Measurements from ENCODE around the gene CTBS.

DNA sequence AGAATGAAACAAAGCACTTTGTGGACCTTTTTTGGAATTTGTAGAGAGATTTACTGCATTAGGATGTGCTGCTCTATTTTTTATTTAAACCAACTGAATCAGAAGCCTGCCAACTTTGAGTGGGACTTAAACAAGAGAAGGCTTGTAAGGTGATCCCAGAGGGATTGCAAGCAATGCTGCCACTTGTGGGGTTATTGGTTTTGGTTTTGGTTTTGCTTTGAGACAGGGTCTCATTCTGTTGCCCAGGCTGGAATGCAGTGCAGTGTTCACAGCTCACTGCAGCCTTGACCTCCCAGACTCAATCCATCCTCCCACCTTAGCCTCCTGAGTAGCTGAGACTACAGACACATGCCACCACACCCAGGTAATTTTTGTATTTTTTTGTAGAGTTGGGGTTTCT, 35.6 kb downstream of the CTBS start:
- TF ChIP-seq SIN3A (IDR thresholded peaks at IDR 0.05; ENCODE audit: borderline replicate concordance, insufficient read depth, low read length) (no peak), POLR2AphosphoS5 (IDR thresholded peaks at IDR 0.05; ENCODE audit: low read depth, low read length) (no peak)
- TF ChIP-seq, protein P1, sequence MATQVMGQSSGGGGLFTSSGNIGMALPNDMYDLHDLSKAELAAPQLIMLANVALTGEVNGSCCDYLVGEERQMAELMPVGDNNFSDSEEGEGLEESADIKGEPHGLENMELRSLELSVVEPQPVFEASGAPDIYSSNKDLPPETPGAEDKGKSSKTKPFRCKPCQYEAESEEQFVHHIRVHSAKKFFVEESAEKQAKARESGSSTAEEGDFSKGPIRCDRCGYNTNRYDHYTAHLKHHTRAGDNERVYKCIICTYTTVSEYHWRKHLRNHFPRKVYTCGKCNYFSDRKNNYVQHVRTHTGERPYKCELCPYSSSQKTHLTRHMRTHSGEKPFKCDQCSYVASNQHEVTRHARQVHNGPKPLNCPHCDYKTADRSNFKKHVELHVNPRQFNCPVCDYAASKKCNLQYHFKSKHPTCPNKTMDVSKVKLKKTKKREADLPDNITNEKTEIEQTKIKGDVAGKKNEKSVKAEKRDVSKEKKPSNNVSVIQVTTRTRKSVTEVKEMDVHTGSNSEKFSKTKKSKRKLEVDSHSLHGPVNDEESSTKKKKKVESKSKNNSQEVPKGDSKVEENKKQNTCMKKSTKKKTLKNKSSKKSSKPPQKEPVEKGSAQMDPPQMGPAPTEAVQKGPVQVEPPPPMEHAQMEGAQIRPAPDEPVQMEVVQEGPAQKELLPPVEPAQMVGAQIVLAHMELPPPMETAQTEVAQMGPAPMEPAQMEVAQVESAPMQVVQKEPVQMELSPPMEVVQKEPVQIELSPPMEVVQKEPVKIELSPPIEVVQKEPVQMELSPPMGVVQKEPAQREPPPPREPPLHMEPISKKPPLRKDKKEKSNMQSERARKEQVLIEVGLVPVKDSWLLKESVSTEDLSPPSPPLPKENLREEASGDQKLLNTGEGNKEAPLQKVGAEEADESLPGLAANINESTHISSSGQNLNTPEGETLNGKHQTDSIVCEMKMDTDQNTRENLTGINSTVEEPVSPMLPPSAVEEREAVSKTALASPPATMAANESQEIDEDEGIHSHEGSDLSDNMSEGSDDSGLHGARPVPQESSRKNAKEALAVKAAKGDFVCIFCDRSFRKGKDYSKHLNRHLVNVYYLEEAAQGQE (IDR thresholded peaks at IDR 0.05; ENCODE audit: insufficient read depth in 1 of 2, low read depth in 2 of 2, low read length in 2 of 2) = no peak

All from PFSK-1 (cell line).